Osteoblast (primary cell): ENCODE measurements around the gene TAF11L12. TPM values are rescaled to one million over a fixed set of nuclear protein-coding genes. Genes with fewer than 3 reads are reported as not detected.
"Not testable (repeated sequence)": the region's sequence is repeated elsewhere in the genome, so short reads cannot be mapped to it uniquely, and the experiment has no call there.

Experiments used
- DNase-seq: peaks from one replicate; pipeline ENCODE4 v3.0.0; 2011; ENCODE audit warnings: low spot score, mixed read lengths; ENCODE audit not compliant: insufficient read length; ENCODE audit errors: missing footprints
- H2AFZ ChIP-seq: 2 replicates; pipeline ENCODE4 v1.6.0; 2011; ENCODE audit warnings: mild to moderate bottlenecking, low read length
- H3K27ac ChIP-seq: 2 replicates; pipeline ENCODE4 v1.5.1; 2011; ENCODE audit warnings: mild to moderate bottlenecking, low read depth, low read length, moderate library complexity
- H3K27me3 ChIP-seq: 2 replicates; pipeline ENCODE4 v1.6.0; 2012; ENCODE audit warnings: mild to moderate bottlenecking, control low read depth, inconsistent platforms, low read length, moderate library complexity; ENCODE audit not compliant: insufficient read depth
- H3K36me3 ChIP-seq: 2 replicates; pipeline ENCODE4 v1.5.1; 2011; ENCODE audit warnings: mild to moderate bottlenecking, low read length, control low read depth, moderate library complexity; ENCODE audit not compliant: insufficient read depth
- H3K4me1 ChIP-seq: 2 replicates; pipeline ENCODE4 v1.5.1; 2011; ENCODE audit warnings: mild to moderate bottlenecking, low read length, control low read depth, moderate library complexity; ENCODE audit not compliant: insufficient read depth
- H3K4me2 ChIP-seq: 2 replicates; pipeline ENCODE4 v1.6.0; 2011; ENCODE audit warnings: mild to moderate bottlenecking, low read length; ENCODE audit not compliant: insufficient read depth
- H3K4me3 ChIP-seq: fragments of 200-600 bp; sonication (generic); 3 replicates; pipeline ENCODE4 v1.5.1; 2012; ENCODE audit warnings: mild to moderate bottlenecking, low read length, inconsistent platforms; ENCODE audit not compliant: insufficient read depth
- H3K79me2 ChIP-seq: 2 replicates; pipeline ENCODE4 v1.6.0; 2012; ENCODE audit warnings: mild to moderate bottlenecking, low read length, control low read depth, inconsistent platforms; ENCODE audit not compliant: insufficient read depth
- H3K9me3 ChIP-seq: 2 replicates; pipeline ENCODE4 v1.5.1; 2011; ENCODE audit warnings: low read depth, low read length, control low read depth
- H4K20me1 ChIP-seq: 2 replicates; pipeline ENCODE4 v1.6.0; 2012; ENCODE audit warnings: mild to moderate bottlenecking, low read length, control low read depth; ENCODE audit not compliant: insufficient read depth
- CTCF ChIP-seq: IDR thresholded peaks from 2 replicates; pipeline ENCODE4 v1.5.1; 2011; ENCODE audit warnings: mild to moderate bottlenecking, low read depth, low read length, moderate library complexity; ENCODE audit errors: extremely low read depth
- total RNA-seq: library from RNA; depleted of rRNA; stranded (reverse); fragments of >200 nt; gene quantifications from 2 replicates; pipeline ENCODE4 v1.2.3, GENCODE V29; 2012

TAF11L12 gene
- total RNA-seq, 1 donor: not detected

DNA sequence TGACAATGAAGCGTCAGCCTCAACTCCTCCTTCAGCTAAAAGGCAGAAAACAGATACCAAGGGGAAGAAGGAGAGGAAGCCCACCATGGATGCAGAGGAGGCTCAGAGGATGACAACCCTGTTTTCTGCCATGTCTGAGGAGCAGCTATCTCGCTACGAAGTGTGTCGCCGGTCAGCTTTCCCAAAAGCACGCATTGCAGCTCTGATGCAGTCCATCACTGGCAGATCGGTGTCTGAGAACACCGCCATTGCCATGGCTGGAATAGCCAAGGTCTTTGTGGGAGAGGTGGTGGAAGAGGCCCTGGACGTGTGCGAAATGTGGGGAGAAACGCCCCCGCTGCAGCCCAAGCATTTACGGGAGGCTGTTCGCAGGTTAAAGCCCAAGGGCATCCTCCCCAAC is 5.2 kb upstream of the TAF11L12 start:
- Histone ChIP-seq H3K9me3 (no peaks in the 10 kb centered on the region), H2AFZ (no peak overlapping the region), H4K20me1 (no peaks in the 10 kb centered on the region), H3K27ac (no peak overlapping the region), H3K4me2 (no peak overlapping the region), H3K27me3 (no peaks in the 10 kb centered on the region), H3K4me1 (no peaks in the 10 kb centered on the region), H3K36me3 (no peaks in the 10 kb centered on the region), H3K4me3 (no peak overlapping the region), H3K79me2 (no peaks in the 10 kb centered on the region)
- no peak for TF ChIP-seq CTCF
- DNase-seq: no peak

- not testable (repeated sequence) for DNase-seq, H3K27ac ChIP-seq, H3K4me2 ChIP-seq, H3K79me2 ChIP-seq, H3K4me3 ChIP-seq, H3K9me3 ChIP-seq, H2AFZ ChIP-seq, H3K27me3 ChIP-seq, H4K20me1 ChIP-seq, H3K36me3 ChIP-seq, H3K4me1 ChIP-seq
Measured at GRCh38 chr5:17607461-17607860, 2.7 kb upstream of the TAF11L12 start.

GRCh38 chr5:17614872-17615605 is 4.8 kb downstream of the TAF11L12 start:
- no peak for DNase-seq
- H3K79me2 ChIP-seq: no peaks in the 10 kb centered on the region
- TF ChIP-seq CTCF: no peak

DNA sequence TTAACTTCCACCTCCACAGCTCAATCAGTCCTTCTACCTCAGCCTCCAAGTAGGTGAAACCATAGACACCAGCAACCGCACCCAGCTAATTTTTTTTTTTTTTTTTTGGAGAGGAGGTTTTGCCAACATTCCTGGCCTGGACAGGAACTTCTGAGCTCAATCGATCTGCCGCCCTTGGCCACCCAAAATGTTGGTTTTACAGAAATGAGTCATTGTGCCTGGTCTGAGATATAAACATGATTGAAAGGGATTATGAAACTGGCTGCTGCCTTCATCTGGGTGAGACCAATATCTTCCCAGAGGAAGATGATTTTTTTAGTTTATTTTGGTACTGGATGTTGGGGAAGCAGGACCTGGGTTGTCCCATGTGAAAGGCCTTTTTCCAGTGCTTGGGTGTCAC is 9.2 kb downstream of the TAF11L12 start:
- Histone ChIP-seq H3K4me1 (no peaks in the 10 kb centered on the region), H3K79me2 (no peaks in the 10 kb centered on the region), H3K27me3 (no peaks in the 10 kb centered on the region), H4K20me1 (no peaks in the 10 kb centered on the region), H3K27ac (no peak overlapping the region), H2AFZ (no peak overlapping the region), H3K9me3 (no peaks in the 10 kb centered on the region), H3K4me3 (no peak overlapping the region), H3K36me3 (no peaks in the 10 kb centered on the region), H3K4me2 (no peak overlapping the region)
- peak; percentile 74 for DNase-seq
- no peak for TF ChIP-seq CTCF

More at GRCh38 chr5:17614872-17615605, 4.8 kb downstream of the TAF11L12 start:
- H3K4me1 ChIP-seq: no peaks in the 10 kb centered on the region
- H3K4me3 ChIP-seq: no peak overlapping the region
- no peaks in the 10 kb centered on the region for H3K27me3 ChIP-seq
- H3K36me3 ChIP-seq: no peaks in the 10 kb centered on the region
- no peaks in the 10 kb centered on the region for H4K20me1 ChIP-seq
- H3K4me2 ChIP-seq: no peak overlapping the region
- H2AFZ ChIP-seq: no peak overlapping the region
- H3K27ac ChIP-seq: no peak overlapping the region
- no peaks in the 10 kb centered on the region for H3K9me3 ChIP-seq
